PFSK-1 (cell line): ENCODE measurements around the gene ACTRT2.

Experiments
- FOXP2 ChIP-seq: optimal IDR thresholded peaks from 2 replicates; pipeline ENCODE3; 2011; ENCODE audit warnings: borderline replicate concordance, control low read depth, inconsistent platforms; ENCODE audit not compliant: insufficient read depth; ENCODE audit errors: extremely low read length, extremely low read depth
- POLR2AphosphoS5 ChIP-seq: IDR thresholded peaks from 2 replicates; pipeline ENCODE4 v1.6.1; 2012; ENCODE audit warnings: low read depth, mild to moderate bottlenecking, control low read depth, low read length, moderate library complexity
- REST ChIP-seq, 2 experiments: IDR thresholded peaks; 2 replicates each; pipeline versions ENCODE4 v1.6.1 to v1.8.0; 2011 to 2012; ENCODE audit warnings: low read depth in 2 of 2, low read length in 2 of 2, control low read depth in 1 of 2, inconsistent platforms in 1 of 2, mild to moderate bottlenecking in 1 of 2, moderate library complexity in 1 of 2; ENCODE audit not compliant: insufficient read depth in 1 of 2
- SIN3A ChIP-seq: IDR thresholded peaks from 2 replicates; pipeline ENCODE4 v1.6.1; 2012; ENCODE audit warnings: mild to moderate bottlenecking, low read length, moderate library complexity, borderline replicate concordance; ENCODE audit not compliant: insufficient read depth
- TAF1 ChIP-seq: IDR thresholded peaks from 2 replicates; pipeline ENCODE4 v1.6.1; 2012; ENCODE audit warnings: low read length, control low read depth, borderline replicate concordance; ENCODE audit not compliant: insufficient read depth

Gene ACTRT2

GRCh38 chr1:3036447-3037280, 15.4 kb downstream of the ACTRT2 start:
- no peak for TF ChIP-seq FOXP2
- TF ChIP-seq REST (IDR thresholded peaks at IDR 0.05; ENCODE audit: insufficient read depth in 1 of 2, low read depth in 2 of 2, low read length in 2 of 2) = no peak

GRCh38 chr1:3037281-3038040, 16.2 kb downstream of the ACTRT2 start:
- TF ChIP-seq POLR2AphosphoS5 (no peak), FOXP2 (no peak), REST (IDR thresholded peaks at IDR 0.05; ENCODE audit: insufficient read depth in 1 of 2, low read depth in 2 of 2, low read length in 2 of 2) (no peak), SIN3A (no peak), TAF1 (no peak)

GRCh38 chr1:3038113-3038551, 16.9 kb downstream of the ACTRT2 start:
- TF ChIP-seq SIN3A (no peak), FOXP2 (no peak), POLR2AphosphoS5 (no peak), TAF1 (no peak), REST (IDR thresholded peaks at IDR 0.05; ENCODE audit: insufficient read depth in 1 of 2, low read depth in 2 of 2, low read length in 2 of 2) (no peak)

GRCh38 chr1:3038571-3039181, 17.4 kb downstream of the ACTRT2 start:
- TF ChIP-seq POLR2AphosphoS5 (no peak), FOXP2 (no peak), TAF1 (no peak), SIN3A (no peak), REST (IDR thresholded peaks at IDR 0.05; ENCODE audit: insufficient read depth in 1 of 2, low read depth in 2 of 2, low read length in 2 of 2) (no peak)
